Glomerular visceral epithelial cell (primary cell): ENCODE results near the gene SLC30A10.
"Not testable (repeated sequence)": the region's sequence is repeated elsewhere in the genome, so short reads cannot be mapped to it uniquely, and the experiment has no call there.

Source experiments
- DNase-seq: peaks from one replicate; pipeline ENCODE4 v3.0.0-alpha.2; 2016; ENCODE audit errors: extremely low spot score

Gene SLC30A10

GRCh38 chr1:219927956-219928790 lies at the start of gene SLC30A10:
SLC30A10 (minus strand) TSS chr1:219928557; CDS start chr1:219928440, 117 bp downstream.
- no peak for DNase-seq

- no peak for DNase-seq
These were observed 44.9 kb upstream of the SLC30A10 start for GRCh38 chr1:219973213-219973612.

GRCh38 chr1:219967361-219967760 lies 39.0 kb upstream of the SLC30A10 start:
- no peak for DNase-seq

GRCh38 chr1:219966071-219966349 lies 37.7 kb upstream of the SLC30A10 start:
- DNase-seq = no peak

GRCh38 chr1:219965285-219966070 lies 37.1 kb upstream of the SLC30A10 start:
- no peak for DNase-seq

GRCh38 chr1:219963432-219963831 lies 35.1 kb upstream of the SLC30A10 start:
- no peak for DNase-seq

- DNase-seq = no peak
These were observed 33.3 kb upstream of the SLC30A10 start for GRCh38 chr1:219961684-219962083.

GRCh38 chr1:219959540-219960203 lies 31.3 kb upstream of the SLC30A10 start:
- DNase-seq = no peak

GRCh38 chr1:219958875-219959417 lies 30.6 kb upstream of the SLC30A10 start:
- DNase-seq = no peak

- no peak for DNase-seq
These were observed 26.5 kb upstream of the SLC30A10 start for GRCh38 chr1:219954736-219955421.

- DNase-seq = no peak
These were observed 25.7 kb upstream of the SLC30A10 start for GRCh38 chr1:219954052-219954451.

GRCh38 chr1:219952361-219952760 lies 24.0 kb upstream of the SLC30A10 start:
- no peak for DNase-seq

GRCh38 chr1:219949227-219949626 lies 20.9 kb upstream of the SLC30A10 start:
- DNase-seq = not testable (repeated sequence)

- DNase-seq = not testable (repeated sequence)
These were observed 20.4 kb upstream of the SLC30A10 start for GRCh38 chr1:219948766-219949165.

- DNase-seq = no peak
These were observed 17.4 kb upstream of the SLC30A10 start for GRCh38 chr1:219945795-219946194.

GRCh38 chr1:219941179-219942118 lies 13.1 kb upstream of the SLC30A10 start:
- DNase-seq = no peak

- no peak for DNase-seq
These were observed 12.3 kb upstream of the SLC30A10 start for GRCh38 chr1:219940707-219941106.

GRCh38 chr1:219938706-219939105 lies 10.3 kb upstream of the SLC30A10 start:
- DNase-seq = peak; percentile 71

- DNase-seq = not testable (repeated sequence)
These were observed 5.4 kb upstream of the SLC30A10 start for GRCh38 chr1:219933763-219934162.

- no peak for DNase-seq
These were observed 2.7 kb upstream of the SLC30A10 start for GRCh38 chr1:219931033-219931432.

GRCh38 chr1:219928791-219929118 lies 398 bp upstream of the SLC30A10 start:
- DNase-seq = no peak
